Measurements from ENCODE around the gene TRIM63. TPM values are rescaled to one million over a fixed set of nuclear protein-coding genes. Genes with fewer than 3 reads are reported as not detected.

Gene TRIM63
- total and polyA plus RNA-seq, 9 of the 15 experiments (the other 6 are each of a cell fraction or from before 2014, with no cell fraction given), result 0.08 to 0.57 (median 0.36) TPM

DNA sequence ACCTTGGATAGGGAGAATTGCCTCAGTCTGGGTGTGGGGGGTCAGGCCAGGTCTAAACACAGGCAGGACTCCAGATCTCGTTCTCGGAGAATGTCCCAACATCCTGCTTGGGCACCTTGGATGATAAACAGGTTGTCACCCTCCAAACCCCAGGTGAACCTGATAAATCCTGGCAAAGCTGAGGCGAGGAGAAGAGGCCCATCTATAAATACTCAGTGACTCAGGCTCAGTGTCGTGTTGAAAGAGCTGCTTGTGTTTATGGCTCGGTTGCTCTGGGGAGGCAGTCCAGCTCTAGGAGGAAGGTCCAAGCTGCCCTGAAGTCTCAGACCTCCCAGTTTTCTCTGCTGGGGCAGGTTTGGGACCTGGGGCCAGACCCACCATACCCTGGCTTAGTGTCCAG is 15.8 kb upstream of the TRIM63 start (continued):
- TF ChIP-seq FOXP4 (CRISPR knock-in tag; IDR thresholded peaks at IDR 0.05; ENCODE audit: borderline replicate concordance) (0 out of 2 replicates have a peak, but pooled peaks have one; percentile 64), CHD2 (IDR thresholded peaks at IDR 0.05; ENCODE audit: low read depth, low read length) (no peak)

GRCh38 chr1:26082020-26082350 is 14.6 kb upstream of the TRIM63 start:
- H3K27ac ChIP-seq (ENCODE audit: extremely low read depth, low read depth, low read length), result peak overlapping the region; percentile 21; the same call in 1 of the 3 replicates
- no peaks in the 10 kb centered on the region for H3K36me3 ChIP-seq (ENCODE audit: control insufficient read depth, insufficient read depth, low read length)
- ChIA-PET POLR2A (interaction anchor here (4.8 kb wide), 1 partner anchor 12 kb away, joined by 33 read pairs; no protein-coding TSS in a partner anchor), CTCF (ENCODE audit: low intra/inter-chr PET ratio) (no interaction called here)
- no peaks in the 10 kb centered on the region for H4K20me1 ChIP-seq (replicated peaks; ENCODE audit: control insufficient read depth, insufficient read depth, low read length)
- no peak overlapping the region for H3K4me2 ChIP-seq (ENCODE audit: insufficient read depth, low read length)
- H3K4me1 ChIP-seq (replicated peaks in 1 of 2; ENCODE audit: control insufficient read depth in 2 of 2, insufficient read depth in 2 of 2, low read length in 2 of 2), result peaks cover 19 to 48% of the 10 kb centered on the region in 2 experiments
- DNase-seq (ENCODE audit: extremely low read depth in 1 of 4, low spot score in 3 of 4) (peak in 1 of 4 experiments; percentile 67), ATAC-seq (peak; percentile 58), FAIRE-seq (no peak)
- no peak overlapping the region for H3K4me3 ChIP-seq
- no peaks in the 10 kb centered on the region for H3K9me3 ChIP-seq (replicated peaks; ENCODE audit: control insufficient read depth, insufficient read depth, low read depth, low read length)
- H3K27me3 ChIP-seq (ENCODE audit: control insufficient read depth in 2 of 2, insufficient read depth in 2 of 2, low read length in 2 of 2), result no peaks in the 10 kb centered on the region
- WGBS (ENCODE audit: insufficient coverage, low coverage, missing lambda C conversion rate), result 22% methylated on average over 3 of the region's 3 CpGs
- in situ Hi-C loops (cut with MboI) (no loop called here), intact Hi-C loops (cut with micrococcal nuclease) (no loop called here)
- no TSS peak for BruUV-seq (replicated peaks)
- H3K79me2 ChIP-seq (ENCODE audit: control insufficient read depth, insufficient read depth, low read length), result no peaks in the 10 kb centered on the region
- H2AFZ ChIP-seq (ENCODE audit: low read depth, low read length), result peak overlapping the region; percentile 42
- H3K9me1 ChIP-seq (ENCODE audit: control insufficient read depth, insufficient read depth, low read length), result no peaks in the 10 kb centered on the region
- H3K9ac ChIP-seq (ENCODE audit: insufficient read depth in 1 of 2, low read depth in 2 of 2, low read length in 2 of 2), result no peak overlapping the region; a peak in 2 of 4 replicates
- TF ChIP-seq ZKSCAN1 (IDR thresholded peaks at IDR 0.05; ENCODE audit: low read depth, low read length) (peak; percentile 79), TCF3 (CRISPR knock-in tag; IDR thresholded peaks at IDR 0.05) (peak; percentile 56; the same call in 1 of the 2 replicates), EP300 (IDR thresholded peaks at IDR 0.05; ENCODE audit: low read length) (peak; percentile 23; the same call in 1 of the 2 replicates), BACH1 (tag; IDR thresholded peaks at IDR 0.05) (no peak), RUNX1 (IDR thresholded peaks at IDR 0.05; ENCODE audit: low read depth) (no peak), KLF16 (IDR thresholded peaks at IDR 0.05) (no peak), NR2C2 (CRISPR knock-in tag; IDR thresholded peaks at IDR 0.05) (no peak), NR2C2 (tag; IDR thresholded peaks at IDR 0.05) (peak; percentile 29; the same call in 1 of the 2 replicates), GABPB2 (CRISPR knock-in tag; conservative IDR thresholded peaks at IDR 0.05) (no peak), ARID1B (IDR thresholded peaks at IDR 0.05) (peak; percentile 42; the same call in 1 of the 2 replicates), KHSRP (IDR thresholded peaks at IDR 0.05) (no peak), NR2C1 (IDR thresholded peaks at IDR 0.05) (peak; percentile 64; the same call in 1 of the 2 replicates), NR2C1 (tag; IDR thresholded peaks at IDR 0.05) (0 out of 2 replicates have a peak, but pooled peaks have one; percentile 37), TAL1 (IDR thresholded peaks at IDR 0.05) (peak; percentile 53; the same call in 1 of the 2 replicates), CSDE1 (IDR thresholded peaks at IDR 0.05) (no peak)
- TF ChIP-seq, protein P1, sequence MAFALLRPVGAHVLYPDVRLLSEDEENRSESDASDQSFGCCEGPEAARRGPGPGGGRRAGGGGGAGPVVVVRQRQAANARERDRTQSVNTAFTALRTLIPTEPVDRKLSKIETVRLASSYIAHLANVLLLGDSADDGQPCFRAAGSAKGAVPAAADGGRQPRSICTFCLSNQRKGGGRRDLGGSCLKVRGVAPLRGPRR (CRISPR knock-in tag; IDR thresholded peaks at IDR 0.05), result no peak
- TF ChIP-seq, protein P2, sequence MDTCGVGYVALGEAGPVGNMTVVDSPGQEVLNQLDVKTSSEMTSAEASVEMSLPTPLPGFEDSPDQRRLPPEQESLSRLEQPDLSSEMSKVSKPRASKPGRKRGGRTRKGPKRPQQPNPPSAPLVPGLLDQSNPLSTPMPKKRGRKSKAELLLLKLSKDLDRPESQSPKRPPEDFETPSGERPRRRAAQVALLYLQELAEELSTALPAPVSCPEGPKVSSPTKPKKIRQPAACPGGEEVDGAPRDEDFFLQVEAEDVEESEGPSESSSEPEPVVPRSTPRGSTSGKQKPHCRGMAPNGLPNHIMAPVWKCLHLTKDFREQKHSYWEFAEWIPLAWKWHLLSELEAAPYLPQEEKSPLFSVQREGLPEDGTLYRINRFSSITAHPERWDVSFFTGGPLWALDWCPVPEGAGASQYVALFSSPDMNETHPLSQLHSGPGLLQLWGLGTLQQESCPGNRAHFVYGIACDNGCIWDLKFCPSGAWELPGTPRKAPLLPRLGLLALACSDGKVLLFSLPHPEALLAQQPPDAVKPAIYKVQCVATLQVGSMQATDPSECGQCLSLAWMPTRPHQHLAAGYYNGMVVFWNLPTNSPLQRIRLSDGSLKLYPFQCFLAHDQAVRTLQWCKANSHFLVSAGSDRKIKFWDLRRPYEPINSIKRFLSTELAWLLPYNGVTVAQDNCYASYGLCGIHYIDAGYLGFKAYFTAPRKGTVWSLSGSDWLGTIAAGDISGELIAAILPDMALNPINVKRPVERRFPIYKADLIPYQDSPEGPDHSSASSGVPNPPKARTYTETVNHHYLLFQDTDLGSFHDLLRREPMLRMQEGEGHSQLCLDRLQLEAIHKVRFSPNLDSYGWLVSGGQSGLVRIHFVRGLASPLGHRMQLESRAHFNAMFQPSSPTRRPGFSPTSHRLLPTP (IDR thresholded peaks at IDR 0.05; ENCODE audit: borderline replicate concordance, extremely low read depth, insufficient read length), result peak; percentile 18
